Kidney epithelial cell (primary cell): ENCODE measurements around the gene FASTK. TPM values are rescaled to one million over a fixed set of nuclear protein-coding genes. Genes with fewer than 3 reads are reported as not detected.

Experiments used
- DNase-seq: peaks from one replicate; pipeline ENCODE4 v3.0.0-alpha.2; 2010; ENCODE audit warnings: low read depth
- H3K27me3 ChIP-seq: 2 replicates; pipeline ENCODE4 v1.6.0; 2011; ENCODE audit warnings: low read length; ENCODE audit not compliant: control insufficient read depth, insufficient read depth
- H3K36me3 ChIP-seq: 2 replicates; pipeline ENCODE4 v1.5.1; 2011; ENCODE audit warnings: low read length; ENCODE audit not compliant: control insufficient read depth, insufficient read depth
- H3K4me3 ChIP-seq: 2 replicates; pipeline ENCODE4 v1.5.1; 2011; ENCODE audit warnings: low read depth, mild to moderate bottlenecking, control low read depth, low read length
- total RNA-seq: library from RNA; depleted of rRNA; stranded (reverse); fragments of >200 nt; gene quantifications from 2 replicates; pipeline ENCODE4 v1.2.3, GENCODE V29; 2015
- TF ChIP-seq, protein P1 (sequence below): IDR thresholded peaks from 2 replicates; pipeline ENCODE4 v1.5.1; 2011; ENCODE audit warnings: mild to moderate bottlenecking, moderate library complexity, low read length, control low read depth, inconsistent platforms; ENCODE audit not compliant: insufficient read depth, poor library complexity, severe bottlenecking

Gene FASTK
- total RNA-seq, 1 donor from 2014 or later, result 71.7 TPM

GRCh38 chr7:151116603-151117440, 36.2 kb upstream of the FASTK start:
- DNase-seq, result no peak
- TF ChIP-seq, protein P1, sequence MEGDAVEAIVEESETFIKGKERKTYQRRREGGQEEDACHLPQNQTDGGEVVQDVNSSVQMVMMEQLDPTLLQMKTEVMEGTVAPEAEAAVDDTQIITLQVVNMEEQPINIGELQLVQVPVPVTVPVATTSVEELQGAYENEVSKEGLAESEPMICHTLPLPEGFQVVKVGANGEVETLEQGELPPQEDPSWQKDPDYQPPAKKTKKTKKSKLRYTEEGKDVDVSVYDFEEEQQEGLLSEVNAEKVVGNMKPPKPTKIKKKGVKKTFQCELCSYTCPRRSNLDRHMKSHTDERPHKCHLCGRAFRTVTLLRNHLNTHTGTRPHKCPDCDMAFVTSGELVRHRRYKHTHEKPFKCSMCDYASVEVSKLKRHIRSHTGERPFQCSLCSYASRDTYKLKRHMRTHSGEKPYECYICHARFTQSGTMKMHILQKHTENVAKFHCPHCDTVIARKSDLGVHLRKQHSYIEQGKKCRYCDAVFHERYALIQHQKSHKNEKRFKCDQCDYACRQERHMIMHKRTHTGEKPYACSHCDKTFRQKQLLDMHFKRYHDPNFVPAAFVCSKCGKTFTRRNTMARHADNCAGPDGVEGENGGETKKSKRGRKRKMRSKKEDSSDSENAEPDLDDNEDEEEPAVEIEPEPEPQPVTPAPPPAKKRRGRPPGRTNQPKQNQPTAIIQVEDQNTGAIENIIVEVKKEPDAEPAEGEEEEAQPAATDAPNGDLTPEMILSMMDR, result no peak
- Histone ChIP-seq H3K27me3 (no peaks in the 10 kb centered on the region), H3K36me3 (peaks cover 4% of the 10 kb centered on the region), H3K4me3 (no peak overlapping the region)

GRCh38 chr7:151115836-151116418, 35.3 kb upstream of the FASTK start:
- Histone ChIP-seq H3K27me3 (no peaks in the 10 kb centered on the region), H3K36me3 (peaks cover 3% of the 10 kb centered on the region), H3K4me3 (peak overlapping the region; percentile 31)
- TF ChIP-seq, protein P1, result no peak
- peak; percentile 23 for DNase-seq

DNA sequence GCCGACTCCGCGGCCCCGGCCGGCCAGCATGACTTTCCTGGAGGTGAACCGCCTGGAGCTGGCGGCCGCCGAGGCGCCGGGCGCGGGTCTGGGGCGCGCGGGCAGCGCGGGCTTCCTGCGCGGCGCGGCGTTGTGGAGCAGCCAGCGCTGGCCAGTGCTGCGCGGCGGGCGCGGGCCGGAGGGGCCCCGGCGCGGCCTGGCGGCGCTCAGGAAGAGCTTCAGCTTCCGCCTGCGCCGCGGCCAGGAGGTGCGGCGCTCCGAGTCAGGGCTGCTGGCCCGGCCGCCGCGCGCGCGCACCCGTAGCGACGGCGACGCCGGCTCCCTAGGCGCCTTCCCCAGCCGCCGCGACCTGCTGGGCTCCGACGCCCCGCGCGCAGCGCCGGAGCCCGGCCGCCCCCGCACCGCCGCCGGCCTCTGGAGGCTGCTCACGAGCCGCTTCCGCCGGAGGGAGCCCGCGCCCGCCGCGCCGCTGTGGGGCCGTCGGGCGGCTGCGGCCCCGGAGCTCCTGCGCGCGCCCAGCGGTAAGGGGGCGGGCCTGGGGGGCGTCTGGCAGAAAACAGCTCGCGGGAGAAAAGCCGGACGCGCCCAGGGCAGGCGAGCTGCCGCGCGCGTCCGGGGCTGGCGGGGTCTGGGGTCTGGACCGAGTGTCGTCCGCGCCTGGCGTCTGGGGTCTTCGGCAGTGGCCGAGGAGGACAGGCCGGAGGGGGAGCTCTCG, 34.7 kb upstream of the FASTK start:
- Histone ChIP-seq H3K4me3 (peak overlapping the region; percentile 31), H3K27me3 (no peaks in the 10 kb centered on the region), H3K36me3 (peaks cover 2% of the 10 kb centered on the region)
- no peak for DNase-seq
- TF ChIP-seq, protein P1, result no peak

DNA sequence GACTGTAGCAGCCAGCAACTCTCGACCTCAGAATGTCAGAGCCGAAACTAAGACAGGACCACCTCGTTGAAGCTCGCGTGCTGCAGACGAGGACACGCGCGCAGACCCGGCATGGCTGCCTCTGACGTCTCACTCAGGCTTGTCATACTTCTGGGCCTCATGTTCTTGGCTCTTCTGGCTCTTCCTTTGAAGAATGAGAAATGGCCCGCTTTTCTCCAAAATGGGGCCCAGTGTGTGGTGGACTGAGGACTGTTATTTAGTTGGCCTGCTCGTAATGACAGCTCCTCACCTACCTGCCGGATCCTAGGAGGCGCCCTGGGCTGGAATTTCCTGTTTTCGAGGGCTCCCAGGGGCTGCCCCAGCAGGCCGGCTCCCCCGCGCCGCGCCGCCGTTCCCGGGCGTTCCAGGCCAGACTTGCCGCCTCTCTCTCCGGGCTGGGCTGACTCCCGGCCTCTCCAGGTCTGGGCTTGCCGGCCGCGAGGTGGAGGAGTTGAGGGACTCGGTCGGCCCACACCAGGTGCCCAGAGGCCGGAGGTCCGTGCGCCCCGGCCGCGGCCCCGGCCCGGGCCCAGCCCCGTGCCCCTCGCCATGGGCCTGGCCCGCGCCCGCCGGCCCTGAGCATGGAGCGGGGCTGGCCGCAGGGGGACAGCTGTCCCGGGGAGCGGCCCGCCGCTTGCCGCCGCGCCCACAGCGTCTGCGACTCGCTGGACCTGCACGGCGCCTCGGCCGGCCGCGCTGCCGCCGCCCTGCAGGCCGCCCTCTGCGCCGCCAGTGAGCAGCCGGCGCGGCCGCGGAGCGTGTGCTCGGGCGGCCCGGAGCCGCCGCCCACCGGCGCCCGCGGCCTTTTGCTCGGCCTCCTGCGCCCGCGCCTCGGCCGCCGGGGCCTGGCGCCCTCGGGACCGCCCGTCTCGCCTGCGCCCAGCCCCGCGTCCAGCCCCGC, 33.8 kb upstream of the FASTK start:
- Histone ChIP-seq H3K36me3 (no peaks in the 10 kb centered on the region), H3K27me3 (no peaks in the 10 kb centered on the region), H3K4me3 (peak overlapping the region; percentile 38)
- TF ChIP-seq, protein P1, result no peak
- DNase-seq, result no peak

DNA sequence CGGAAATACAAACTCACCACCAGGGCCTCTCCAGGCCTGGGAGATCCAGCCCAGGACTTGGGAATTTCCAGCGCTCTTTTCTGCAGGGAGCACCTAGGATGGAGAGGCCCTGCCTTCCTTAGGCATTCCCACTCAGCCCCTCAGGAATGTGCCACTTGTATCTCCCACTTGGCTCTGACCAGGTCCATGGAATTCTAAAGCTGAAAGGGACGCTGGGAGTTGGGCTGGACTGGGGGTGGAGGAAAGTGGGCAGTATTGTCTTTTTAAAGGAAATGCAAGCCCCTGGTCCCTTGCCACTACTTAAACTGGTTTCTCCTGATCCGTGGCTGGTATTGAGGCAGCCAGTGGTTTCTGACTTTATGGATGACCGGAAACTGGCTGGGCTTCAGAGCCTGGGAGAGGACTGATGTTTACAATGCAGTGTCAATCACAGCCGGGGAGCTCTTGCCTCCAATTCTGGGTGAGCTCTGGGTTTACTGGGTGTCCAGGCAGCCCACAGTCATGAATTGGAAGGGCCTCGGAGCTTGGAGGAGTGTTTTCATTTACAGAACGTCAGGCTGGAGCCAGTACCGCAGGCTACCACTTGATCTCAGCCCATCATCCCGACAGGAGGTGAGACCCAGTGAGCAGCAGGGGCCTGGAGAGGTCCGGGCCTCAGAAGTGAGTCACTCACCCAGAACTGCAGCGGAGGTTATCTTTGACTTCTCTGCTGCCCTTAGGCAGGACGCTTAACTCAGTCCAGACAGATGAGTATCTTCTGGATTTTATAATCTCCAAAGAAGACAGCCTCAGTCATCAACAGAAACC, 32.9 kb upstream of the FASTK start:
- Histone ChIP-seq H3K27me3 (no peaks in the 10 kb centered on the region), H3K36me3 (no peaks in the 10 kb centered on the region), H3K4me3 (no peak overlapping the region)
- DNase-seq, result peak; percentile 70
- TF ChIP-seq, protein P1, result no peak
